Occipital lobe (tissue), 2 donors: ENCODE data around the gene PRM1. TPM values are rescaled to one million over a fixed set of nuclear protein-coding genes. Genes with fewer than 3 reads are reported as not detected.
"Not testable (repeated sequence)": the region's sequence is repeated elsewhere in the genome, so short reads cannot be mapped to it uniquely, and the experiment has no call there.

ENCODE experiments used
- DNase-seq: peaks from one replicate; lab custom pipeline; 2025; lab: John Stamatoyannopoulos, UW
- total RNA-seq: library from RNA; depleted of rRNA; stranded (reverse); fragments of >200 nt; gene quantifications from one replicate; pipeline ENCODE4 v1.2.3, GENCODE V29; 2014

Gene PRM1
- total RNA-seq, 1 donor from 2014 or later: not detected

DNA sequence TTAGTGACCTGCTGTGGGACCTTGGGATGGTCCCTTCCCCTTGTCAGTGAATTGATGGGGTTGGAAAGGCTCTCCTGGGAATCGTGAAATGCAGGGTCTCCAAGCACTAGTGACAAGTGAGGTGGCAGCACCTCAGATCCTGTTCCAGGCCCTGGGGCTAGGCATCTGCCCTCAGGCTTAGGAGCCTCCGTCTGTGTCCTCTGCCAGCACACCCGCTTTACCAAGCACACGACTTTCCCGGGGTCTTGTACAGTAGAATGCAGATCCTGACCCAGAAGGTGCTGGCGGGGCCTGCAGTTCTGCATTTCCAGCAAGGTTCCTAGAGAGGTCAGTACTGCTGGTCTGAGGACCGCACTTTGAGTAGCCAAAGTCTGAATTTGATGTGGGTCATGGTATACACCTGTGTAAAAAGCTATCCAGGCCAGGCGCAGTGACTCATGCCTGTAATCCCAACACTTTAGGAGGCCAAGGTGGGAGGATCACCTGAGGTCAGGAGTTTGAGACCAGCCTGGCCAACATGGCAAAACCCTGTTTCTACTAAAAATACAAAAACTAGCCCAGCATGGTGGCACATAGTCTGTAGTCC is 33.3 kb upstream of the PRM1 start:
- DNase-seq: no peak

- no peak for DNase-seq
Measured at GRCh38 chr16:11313493-11314308, 32.6 kb upstream of the PRM1 start.

DNA sequence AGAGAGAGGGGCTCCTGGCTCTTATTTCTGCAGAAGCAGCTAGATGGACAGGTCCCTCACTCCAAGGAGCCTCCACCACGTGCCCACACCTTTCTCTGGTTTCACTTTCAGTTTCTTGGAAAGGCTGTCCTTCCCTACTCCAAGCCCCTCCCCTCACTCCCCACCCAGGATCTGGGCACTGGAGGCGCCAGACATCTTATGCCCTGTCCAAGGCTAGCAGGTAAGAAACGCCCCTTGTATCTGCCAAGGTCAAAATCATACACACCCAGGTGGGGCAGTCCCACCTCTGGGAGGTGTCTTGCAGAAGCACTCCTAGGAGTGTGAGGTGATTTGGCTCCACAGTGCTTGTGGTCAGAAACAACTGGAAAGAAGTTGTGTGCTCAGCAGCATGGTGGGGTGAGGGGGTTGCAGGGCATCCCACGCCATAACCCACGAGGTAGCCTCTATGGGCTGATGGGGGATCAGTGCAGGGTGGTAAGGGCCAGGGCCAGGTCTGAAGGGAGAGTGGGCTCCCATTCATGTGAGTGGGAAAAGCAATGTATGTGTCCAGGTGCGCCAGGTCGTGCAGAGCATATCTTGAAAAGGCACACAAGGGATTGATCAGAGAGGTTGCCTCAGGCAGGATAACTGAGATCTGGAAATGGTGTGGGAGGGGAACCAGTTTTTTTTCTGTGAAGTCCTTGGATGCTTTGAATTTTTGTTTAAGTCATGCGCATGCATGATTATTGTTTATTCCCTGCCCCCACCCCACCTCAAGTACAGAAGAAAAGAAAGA is 31.8 kb upstream of the PRM1 start:
- no peak for DNase-seq

- no peak for DNase-seq
Measured at GRCh38 chr16:11310997-11311561, 29.9 kb upstream of the PRM1 start.

DNA sequence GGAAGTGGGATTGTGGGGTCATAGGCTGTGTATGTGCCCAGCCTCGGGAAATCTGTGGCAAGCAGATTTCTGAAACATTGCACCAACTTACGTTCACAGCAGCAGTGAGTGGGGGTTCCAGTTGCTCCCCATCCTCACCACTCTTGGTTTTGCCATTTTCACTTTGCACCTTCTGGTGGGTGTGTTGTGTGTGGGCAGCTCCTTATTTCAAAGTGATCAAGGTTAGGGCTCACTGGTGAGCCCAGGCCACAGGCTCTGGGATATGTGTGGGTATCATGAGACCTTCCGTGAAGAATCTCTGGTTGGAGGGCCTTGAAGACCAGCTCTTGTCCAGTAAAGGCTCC is 29.5 kb upstream of the PRM1 start:
- no peak for DNase-seq

- no peak for DNase-seq
Measured at GRCh38 chr16:11309895-11310633, 28.9 kb upstream of the PRM1 start.

DNA sequence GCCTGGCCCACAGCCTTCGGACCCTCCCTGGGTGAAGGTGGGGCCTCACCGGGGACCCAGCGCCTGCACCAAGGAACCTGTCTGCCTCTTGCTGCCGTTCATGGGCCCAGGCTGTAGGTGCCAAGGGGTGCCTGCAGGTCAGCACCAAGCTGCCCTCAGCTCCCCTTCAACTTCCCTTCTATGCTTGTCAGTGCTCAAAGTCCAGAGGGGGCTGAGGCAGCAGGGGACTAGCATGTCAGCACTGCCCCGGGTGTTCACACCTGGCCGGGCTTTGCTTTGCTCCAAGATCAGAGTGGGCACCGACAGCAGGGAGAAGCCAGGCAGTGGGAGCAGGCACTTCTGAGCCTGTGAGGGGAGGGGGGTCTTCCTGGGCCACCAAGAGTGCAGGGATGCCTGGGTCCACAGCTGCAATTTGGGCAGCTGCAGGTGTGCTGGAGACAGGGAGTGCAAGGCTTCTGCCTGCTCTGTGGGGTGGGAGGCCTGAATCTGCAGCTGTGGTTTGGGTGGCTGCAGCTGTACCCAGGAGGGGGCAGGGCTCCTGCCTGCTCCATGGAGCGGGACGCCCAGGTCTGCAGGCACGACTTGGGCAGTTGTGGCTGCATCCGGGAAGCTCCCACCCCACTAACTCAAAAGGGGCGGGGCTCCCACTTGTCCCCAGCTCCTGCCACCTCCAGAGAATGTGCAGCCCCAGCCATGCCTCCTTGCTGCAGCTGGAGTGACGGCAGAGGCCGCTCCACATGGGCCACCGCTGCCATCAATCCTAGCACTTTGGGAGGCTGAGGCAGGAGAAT is 27.6 kb upstream of the PRM1 start:
- DNase-seq: no peak

GRCh38 chr16:11307639-11308492 is 26.7 kb upstream of the PRM1 start:
- no peak for DNase-seq

- DNase-seq: no peak
Measured at GRCh38 chr16:11306997-11307638, 26.0 kb upstream of the PRM1 start.

DNA sequence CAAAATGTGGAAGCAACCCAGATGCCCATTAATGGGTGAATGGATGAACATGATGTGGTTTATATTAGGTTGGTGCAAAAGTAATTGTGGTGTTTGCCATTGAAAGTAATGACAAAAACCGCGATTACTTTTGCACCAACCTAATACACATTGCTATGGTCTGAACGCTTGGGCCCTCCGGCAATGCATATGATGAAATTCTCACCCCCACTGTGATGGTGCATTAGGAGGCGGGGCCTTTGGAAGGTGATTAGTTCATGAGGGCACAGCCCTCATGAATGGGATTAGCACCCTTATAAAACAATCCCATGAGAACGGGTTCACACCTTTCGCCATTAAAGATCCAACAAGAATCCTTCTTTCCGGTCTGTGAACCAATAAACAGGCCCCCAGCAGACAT is 25.3 kb upstream of the PRM1 start:
- DNase-seq: no peak

DNA sequence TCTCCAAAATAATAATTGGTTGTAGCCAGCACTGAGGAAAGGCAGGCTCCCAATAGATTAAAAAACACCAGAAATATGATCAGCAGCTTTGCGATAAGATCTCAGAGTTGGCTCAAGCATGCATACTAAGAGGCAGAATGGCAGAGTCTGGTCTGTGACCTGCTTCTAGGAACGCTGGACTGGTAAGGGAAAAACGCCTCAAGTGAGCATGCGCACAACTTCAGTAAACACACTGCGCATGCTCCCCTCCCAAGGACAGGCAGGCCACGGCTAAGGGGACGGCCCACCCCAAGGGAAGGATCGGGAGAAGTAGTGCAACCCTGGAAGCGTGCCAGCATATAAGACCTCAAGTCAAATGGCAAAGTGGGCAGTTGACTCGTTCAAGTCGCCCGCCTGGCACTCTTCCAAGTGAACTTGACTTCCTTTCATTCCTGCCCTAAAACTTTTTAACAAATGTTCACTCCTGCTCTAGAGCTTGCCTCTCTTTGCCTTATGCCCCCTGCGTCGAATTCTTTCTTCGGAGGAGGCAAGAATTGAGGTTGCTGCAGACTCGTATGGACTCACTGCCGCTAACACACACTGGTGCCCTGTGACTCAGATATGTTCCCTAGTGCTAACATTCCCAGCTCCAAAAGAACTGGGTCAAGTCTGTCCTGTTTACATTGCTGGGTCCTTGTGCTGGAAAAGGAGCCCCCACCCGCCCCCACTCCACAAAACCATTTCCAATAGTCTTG is 22.4 kb upstream of the PRM1 start:
- DNase-seq: no peak

- DNase-seq: no peak
Measured at GRCh38 chr16:11302977-11303376, 21.8 kb upstream of the PRM1 start.

GRCh38 chr16:11301645-11302501 is 20.7 kb upstream of the PRM1 start:
- no peak for DNase-seq

GRCh38 chr16:11300560-11300892 is 19.4 kb upstream of the PRM1 start:
- DNase-seq: no peak

DNA sequence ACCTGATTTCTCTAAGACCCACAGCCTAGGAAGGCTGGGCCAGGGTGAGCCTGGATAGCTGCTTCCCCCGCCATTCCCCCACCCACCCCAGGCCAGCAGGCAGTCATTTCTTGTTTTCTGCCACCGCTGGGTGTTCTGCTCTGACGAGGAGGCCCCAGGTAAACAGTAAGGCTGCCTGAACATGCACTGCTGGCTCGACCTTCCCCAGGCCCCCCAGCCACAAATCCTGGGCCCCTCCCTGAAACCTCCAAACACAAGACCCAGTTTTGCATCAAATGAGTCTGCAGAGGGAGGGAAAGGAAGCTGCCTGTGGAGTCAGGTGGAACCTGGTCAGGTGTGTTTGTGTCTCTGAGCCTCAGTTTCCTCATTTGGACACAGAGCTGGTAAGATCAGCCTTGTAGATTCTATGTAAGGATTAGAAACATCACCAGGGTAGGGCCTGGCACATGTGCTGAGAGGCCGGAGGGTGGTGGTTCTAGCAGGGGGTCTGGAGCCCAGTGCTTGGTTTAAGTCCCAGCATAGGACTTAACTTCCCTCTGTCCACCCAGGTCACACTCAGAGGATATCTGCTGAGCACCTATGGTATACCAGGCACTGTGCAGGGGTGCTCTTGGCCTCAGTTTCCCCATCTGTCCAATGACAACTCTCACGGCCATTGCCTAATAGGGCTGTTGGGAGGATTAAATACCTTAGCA is 18.9 kb upstream of the PRM1 start:
- no peak for DNase-seq

GRCh38 chr16:11298950-11299547 is 17.9 kb upstream of the PRM1 start:
- DNase-seq: not testable (repeated sequence)
